ENCODE results near the gene CCDC9. TPM values are rescaled to one million over a fixed set of nuclear protein-coding genes. Genes with fewer than 3 reads are reported as not detected.
A peak's percentile ranks its signal among the peaks of the same experiment; 100 is the strongest.

Gene CCDC9
- total RNA-seq, 1 donor from 2014 or later, result 21.6 TPM

DNA sequence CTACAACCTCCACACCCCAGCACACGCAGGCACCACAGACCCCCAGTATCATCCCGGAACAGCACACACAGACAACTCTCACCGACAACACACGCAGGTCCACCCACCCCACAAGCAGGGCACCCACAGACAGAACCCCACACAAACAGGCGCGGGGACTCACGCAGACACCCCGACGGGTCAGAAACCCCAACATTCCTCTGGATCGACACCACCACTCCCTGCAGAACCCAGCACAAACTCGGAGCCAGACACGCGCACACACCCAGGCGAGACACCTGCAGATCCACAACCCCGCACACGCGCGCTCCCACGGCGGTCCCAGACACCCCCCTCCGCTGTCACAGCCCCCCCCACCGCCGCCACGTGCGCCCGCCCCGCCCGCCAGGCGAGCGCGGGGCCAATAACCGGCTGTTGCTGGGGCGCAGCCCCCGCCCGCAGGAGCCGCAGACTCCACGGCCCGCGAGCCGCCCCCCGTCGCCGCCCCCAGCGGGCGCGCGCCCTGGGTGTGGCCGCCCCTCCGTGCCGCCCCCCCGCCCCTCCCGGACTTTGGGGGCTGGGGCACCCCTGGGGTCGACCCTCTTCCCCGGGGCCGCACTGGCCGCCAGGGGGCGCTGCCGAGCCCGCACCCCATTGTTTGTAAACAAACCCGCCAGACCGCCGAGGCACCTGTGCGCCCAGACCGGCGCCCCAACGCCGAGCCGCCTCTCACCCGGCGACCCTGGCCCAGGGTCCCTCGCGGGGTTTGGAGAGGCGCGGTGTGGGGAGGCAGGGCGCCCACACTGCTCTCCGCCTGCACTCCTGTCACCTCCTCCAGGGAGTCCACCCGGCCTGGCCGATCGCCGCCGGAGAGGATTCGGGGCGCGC, 26.0 kb upstream of the CCDC9 start:
- intact Hi-C loops (cut with micrococcal nuclease), result no loop called here
- peak; percentile 77 for DNase-seq
- Histone ChIP-seq H3K27me3 (ENCODE audit: low read depth) (no peaks in the 10 kb centered on the region), H3K9me3 (replicated peaks) (no peaks in the 10 kb centered on the region), H3K27ac (replicated peaks) (peak overlapping the region; percentile 100), H3K36me3 (no peaks in the 10 kb centered on the region), H3K4me1 (peaks cover 64% of the 10 kb centered on the region), H3K4me3 (peak overlapping the region; percentile 99)
- TF ChIP-seq, protein P1, sequence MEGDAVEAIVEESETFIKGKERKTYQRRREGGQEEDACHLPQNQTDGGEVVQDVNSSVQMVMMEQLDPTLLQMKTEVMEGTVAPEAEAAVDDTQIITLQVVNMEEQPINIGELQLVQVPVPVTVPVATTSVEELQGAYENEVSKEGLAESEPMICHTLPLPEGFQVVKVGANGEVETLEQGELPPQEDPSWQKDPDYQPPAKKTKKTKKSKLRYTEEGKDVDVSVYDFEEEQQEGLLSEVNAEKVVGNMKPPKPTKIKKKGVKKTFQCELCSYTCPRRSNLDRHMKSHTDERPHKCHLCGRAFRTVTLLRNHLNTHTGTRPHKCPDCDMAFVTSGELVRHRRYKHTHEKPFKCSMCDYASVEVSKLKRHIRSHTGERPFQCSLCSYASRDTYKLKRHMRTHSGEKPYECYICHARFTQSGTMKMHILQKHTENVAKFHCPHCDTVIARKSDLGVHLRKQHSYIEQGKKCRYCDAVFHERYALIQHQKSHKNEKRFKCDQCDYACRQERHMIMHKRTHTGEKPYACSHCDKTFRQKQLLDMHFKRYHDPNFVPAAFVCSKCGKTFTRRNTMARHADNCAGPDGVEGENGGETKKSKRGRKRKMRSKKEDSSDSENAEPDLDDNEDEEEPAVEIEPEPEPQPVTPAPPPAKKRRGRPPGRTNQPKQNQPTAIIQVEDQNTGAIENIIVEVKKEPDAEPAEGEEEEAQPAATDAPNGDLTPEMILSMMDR (IDR thresholded peaks at IDR 0.05; ENCODE audit: borderline replicate concordance), result peak; percentile 90

DNA sequence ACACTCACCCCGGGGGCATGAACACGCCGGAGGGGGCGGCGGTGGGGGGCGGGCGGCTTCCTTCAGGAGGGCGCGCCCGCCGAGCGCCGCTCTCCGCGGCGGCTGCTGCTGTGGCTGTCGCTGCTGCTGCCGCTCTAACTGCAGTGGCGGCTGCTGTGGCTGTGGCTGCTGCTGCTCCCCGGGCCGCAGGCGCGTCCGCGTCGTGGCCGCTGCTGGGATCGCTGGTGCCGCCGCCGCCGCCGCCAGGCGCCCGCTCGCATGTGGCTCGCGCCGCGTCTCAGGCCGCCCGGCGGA, 25.5 kb upstream of the CCDC9 start, which contains the start of gene BBC3:
Gene BBC3, minus strand, starts transcription at position 279 of the 294 bp plus-strand sequence. CDS start 2,768 bp downstream, outside the sequence.
- Histone ChIP-seq H3K27ac (replicated peaks) (peak within 1 kb of the TSS; percentile 100), H3K4me1 (peaks cover 58% of the 10 kb centered on the region), H3K27me3 (ENCODE audit: low read depth) (no peaks in the 10 kb centered on the region), H3K36me3 (no peaks in the 10 kb centered on the region), H3K9me3 (replicated peaks) (no peaks in the 10 kb centered on the region), H3K4me3 (peak within 1 kb of the TSS; percentile 99)
- intact Hi-C loops (cut with micrococcal nuclease), result no loop called here
- DNase-seq, result no peak
- TF ChIP-seq, protein P1 (IDR thresholded peaks at IDR 0.05; ENCODE audit: borderline replicate concordance), result no peak

DNA sequence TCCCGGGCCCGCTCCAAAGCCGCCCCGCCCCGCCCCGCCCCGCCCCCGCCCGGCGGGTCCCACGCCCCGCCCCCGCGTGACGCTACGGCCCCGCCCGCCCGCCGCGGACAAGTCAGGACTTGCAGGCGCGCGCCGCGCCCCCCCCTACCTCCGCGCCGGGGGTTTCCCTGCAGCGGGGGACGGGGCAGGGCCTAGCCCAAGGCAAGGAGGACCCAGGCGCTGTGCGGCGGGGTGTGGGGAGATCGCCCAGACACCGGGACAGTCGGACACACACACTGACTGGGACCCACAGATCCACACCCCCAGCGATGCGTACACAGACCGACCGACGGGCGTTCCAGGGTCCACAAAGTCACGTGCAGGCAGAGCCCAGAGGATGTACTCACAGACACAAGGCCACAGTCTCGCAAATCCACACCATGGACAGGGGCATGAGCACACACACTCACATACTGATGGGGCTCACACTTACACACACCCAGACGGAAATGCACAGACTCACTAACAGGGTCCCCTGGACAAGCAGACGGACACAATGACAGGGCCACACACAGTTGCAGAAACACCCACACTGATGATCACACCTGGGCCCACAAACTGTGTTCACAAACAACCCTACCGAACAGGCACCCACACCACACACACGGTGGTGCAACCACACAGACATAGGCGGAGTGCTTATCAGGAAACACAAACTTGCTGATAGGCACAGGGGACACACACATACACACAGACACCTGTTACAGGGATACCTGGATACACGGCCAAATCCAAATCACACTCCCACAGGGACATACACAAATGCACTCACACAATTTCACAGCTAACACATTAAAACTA, 24.9 kb upstream of the CCDC9 start:
- Histone ChIP-seq H3K27ac (replicated peaks) (peak overlapping the region; percentile 100), H3K27me3 (ENCODE audit: low read depth) (no peaks in the 10 kb centered on the region), H3K4me3 (peak overlapping the region; percentile 99), H3K4me1 (peaks cover 58% of the 10 kb centered on the region), H3K36me3 (no peaks in the 10 kb centered on the region), H3K9me3 (replicated peaks) (no peaks in the 10 kb centered on the region)
- TF ChIP-seq, protein P1 (IDR thresholded peaks at IDR 0.05; ENCODE audit: borderline replicate concordance), result no peak
- intact Hi-C loops (cut with micrococcal nuclease), result no loop called here
- peak; percentile 91 for DNase-seq

DNA sequence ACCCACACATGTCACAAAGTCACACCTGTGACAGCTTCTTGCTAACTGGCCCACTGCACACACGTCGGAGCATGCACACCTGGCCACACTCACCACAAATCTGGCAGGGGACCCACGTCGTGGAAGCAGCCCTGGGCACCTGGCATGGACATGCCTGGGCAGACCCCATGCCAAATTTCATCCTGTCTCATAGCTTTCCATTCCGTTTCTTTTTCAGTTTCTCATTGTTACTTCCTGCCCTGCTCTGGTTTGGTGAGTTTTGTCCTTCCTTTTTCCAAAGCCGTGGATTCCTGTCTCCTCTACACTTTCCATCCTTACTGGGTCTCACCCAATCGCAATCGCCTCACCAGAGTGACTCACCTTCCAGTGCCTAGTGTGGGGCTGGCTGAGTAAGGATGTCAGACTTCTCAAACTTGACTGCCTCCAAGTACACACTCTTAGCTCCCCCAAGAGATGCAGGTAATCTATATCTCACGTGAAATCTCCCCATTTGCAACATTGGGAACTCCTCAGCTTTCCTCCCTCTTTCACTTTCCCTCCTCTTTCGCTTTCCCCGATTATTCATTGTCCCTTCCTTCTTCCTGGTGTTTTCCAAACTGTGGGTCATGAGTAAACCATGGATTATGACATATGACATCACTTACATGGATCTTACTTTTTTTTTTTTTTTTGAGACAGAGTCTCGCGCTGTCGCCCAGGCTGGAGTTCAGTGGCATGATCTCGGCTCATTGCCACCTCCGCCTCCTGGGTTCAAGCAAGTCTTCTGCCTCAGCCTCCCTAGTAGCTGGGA, 23.7 kb upstream of the CCDC9 start:
- Histone ChIP-seq H3K4me1 (peaks cover 46% of the 10 kb centered on the region), H3K4me3 (peak overlapping the region; percentile 99), H3K9me3 (replicated peaks) (no peaks in the 10 kb centered on the region), H3K27ac (replicated peaks) (peak overlapping the region; percentile 100), H3K36me3 (no peaks in the 10 kb centered on the region), H3K27me3 (ENCODE audit: low read depth) (no peaks in the 10 kb centered on the region)
- TF ChIP-seq, protein P1 (IDR thresholded peaks at IDR 0.05; ENCODE audit: borderline replicate concordance), result no peak
- intact Hi-C loops (cut with micrococcal nuclease), result no loop called here
- no peak for DNase-seq

DNA sequence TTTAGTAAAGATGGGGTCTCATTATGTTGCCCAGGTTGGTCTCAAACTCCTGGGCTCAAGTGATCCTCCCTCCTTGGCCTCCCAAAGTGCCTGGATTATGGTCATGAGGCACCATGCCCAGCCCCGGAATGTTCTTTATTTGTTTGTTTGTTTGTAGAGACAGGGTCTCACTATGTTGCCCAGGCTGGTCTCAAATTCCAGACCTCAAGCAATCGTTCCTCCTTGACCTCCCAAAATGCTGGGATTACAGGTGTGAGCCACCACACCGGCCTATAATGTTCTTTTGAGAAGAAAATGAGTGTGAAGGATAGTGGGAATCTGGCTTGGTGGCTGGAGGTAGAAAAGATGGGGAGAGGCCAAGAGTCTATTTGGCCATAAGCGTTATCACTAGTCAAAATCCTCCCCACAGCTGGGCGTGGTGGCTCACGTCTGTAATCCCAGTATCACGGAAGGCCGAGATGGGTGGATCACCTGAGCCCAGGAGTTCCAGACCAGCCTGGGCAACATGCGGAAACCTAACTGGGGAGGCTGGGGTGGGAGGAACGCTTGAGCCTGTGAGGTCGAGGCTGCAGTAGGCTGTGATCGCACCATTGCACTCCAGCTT, 20.2 kb upstream of the CCDC9 start:
- Histone ChIP-seq H3K4me1 (peaks cover 39% of the 10 kb centered on the region), H3K9me3 (replicated peaks) (no peaks in the 10 kb centered on the region), H3K27me3 (ENCODE audit: low read depth) (peaks cover 9% of the 10 kb centered on the region), H3K27ac (replicated peaks) (no peak overlapping the region), H3K36me3 (no peaks in the 10 kb centered on the region), H3K4me3 (no peak overlapping the region)
- intact Hi-C loops (cut with micrococcal nuclease), result no loop called here
- TF ChIP-seq, protein P1 (IDR thresholded peaks at IDR 0.05; ENCODE audit: borderline replicate concordance), result no peak
- no peak for DNase-seq
